NOMO-1 (cell line): ENCODE measurements around the gene PDE4D.
"Not testable (repeated sequence)": the region's sequence is repeated elsewhere in the genome, so short reads cannot be mapped to it uniquely, and the experiment has no call there.

Experiments
- DNase-seq, 2 experiments: peaks; one replicate each; lab custom pipeline; 2025; ENCODE audit not compliant: unreplicated experiment in 2 of 2; lab: John Stamatoyannopoulos, UW

Gene PDE4D

GRCh38 chr5:59618644-59619043 lies 274.9 kb downstream of the PDE4D start:
- DNase-seq, result no peak

- DNase-seq, result no peak
Observed at GRCh38 chr5:59617186-59617771, 276.2 kb downstream of the PDE4D start.

- DNase-seq, result no peak
Observed at GRCh38 chr5:59616413-59616812, 277.1 kb downstream of the PDE4D start.

GRCh38 chr5:59615272-59615671 lies 278.3 kb downstream of the PDE4D start:
- no peak for DNase-seq

GRCh38 chr5:59609501-59610265 lies 283.8 kb downstream of the PDE4D start:
- DNase-seq, result no peak

- no peak for DNase-seq
Observed at GRCh38 chr5:59608745-59609144, 284.8 kb downstream of the PDE4D start.

- DNase-seq, result no peak
Observed at GRCh38 chr5:59607138-59607765, 286.3 kb downstream of the PDE4D start.

GRCh38 chr5:59605915-59606314 lies 287.6 kb downstream of the PDE4D start:
- no peak for DNase-seq

GRCh38 chr5:59604111-59604510 lies 289.4 kb downstream of the PDE4D start:
- DNase-seq, result no peak

- DNase-seq, result no peak
Observed at GRCh38 chr5:59600998-59601397, 292.5 kb downstream of the PDE4D start.

- DNase-seq, result no peak
Observed at GRCh38 chr5:59600153-59600552, 293.4 kb downstream of the PDE4D start.

- no peak for DNase-seq
Observed at GRCh38 chr5:59599729-59600128, 293.8 kb downstream of the PDE4D start.

GRCh38 chr5:59598547-59598874 lies 295.0 kb downstream of the PDE4D start:
- DNase-seq, result peak in 1 of 2 experiments; percentile 31

GRCh38 chr5:59597690-59598546 lies 295.6 kb downstream of the PDE4D start:
- no peak for DNase-seq

- DNase-seq, result peak; percentile 33 to 79
Observed at GRCh38 chr5:59596586-59597350, 296.8 kb downstream of the PDE4D start.

- not testable (repeated sequence) for DNase-seq
Observed at GRCh38 chr5:59594118-59594517, 299.4 kb downstream of the PDE4D start.

GRCh38 chr5:59593439-59594007 lies 300.0 kb downstream of the PDE4D start:
- no peak for DNase-seq

- DNase-seq, result no peak
Observed at GRCh38 chr5:59592101-59592500, 301.4 kb downstream of the PDE4D start.

GRCh38 chr5:59591162-59591561 lies 302.4 kb downstream of the PDE4D start:
- no peak for DNase-seq

GRCh38 chr5:59588922-59589321 lies 304.6 kb downstream of the PDE4D start:
- DNase-seq, result no peak
